Bronchial epithelial cell (primary cell): ENCODE data around the gene EML6. TPM values are rescaled to one million over a fixed set of nuclear protein-coding genes. Genes with fewer than 3 reads are reported as not detected.

Source experiments
- DNase-seq: peaks from one replicate; pipeline ENCODE4 v3.0.0-alpha.2; 2010; ENCODE audit warnings: low read depth
- FAIRE-seq: peaks from 2 replicates; lab custom pipeline; 2011; peaks lifted over from hg19 to GRCh38; lab: Jason Lieb, UNC
- H3K27me3 ChIP-seq: 2 replicates; pipeline ENCODE4 v1.5.1; 2011; ENCODE audit warnings: low read length; ENCODE audit not compliant: control insufficient read depth, insufficient read depth
- H3K36me3 ChIP-seq: 2 replicates; pipeline ENCODE4 v1.5.1; 2011; ENCODE audit warnings: low read length; ENCODE audit not compliant: control insufficient read depth, insufficient read depth
- H3K4me3 ChIP-seq: 2 replicates; pipeline ENCODE4 v1.5.1; 2011; ENCODE audit warnings: mild to moderate bottlenecking, low read depth, low read length, control low read depth
- CTCF ChIP-seq: IDR thresholded peaks from 2 replicates; pipeline ENCODE4 v1.5.1; 2011; ENCODE audit warnings: mild to moderate bottlenecking, moderate library complexity, low read length, control low read depth, inconsistent platforms; ENCODE audit not compliant: insufficient read depth, severe bottlenecking
- total RNA-seq: library from RNA; depleted of rRNA; stranded (reverse); fragments of >200 nt; gene quantifications from 2 replicates; pipeline ENCODE4 v1.2.1, GENCODE V29; 2014

Gene EML6
- total RNA-seq, 1 donor from 2014 or later, result 0.53 TPM

GRCh38 chr2:54912893-54913292 is 189.4 kb downstream of the EML6 start:
- TF ChIP-seq CTCF, result no peak
- H3K4me3 ChIP-seq, result no peak overlapping the region
- FAIRE-seq, result no peak
- DNase-seq, result no peak
- H3K27me3 ChIP-seq, result no peaks in the 10 kb centered on the region
- H3K36me3 ChIP-seq, result no peaks in the 10 kb centered on the region

- Histone ChIP-seq H3K4me3 (no peak overlapping the region), H3K27me3 (no peaks in the 10 kb centered on the region), H3K36me3 (no peaks in the 10 kb centered on the region)
- no peak for DNase-seq
- no peak for TF ChIP-seq CTCF
- no peak for FAIRE-seq
These were observed 191.2 kb downstream of the EML6 start for GRCh38 chr2:54914637-54915036.

GRCh38 chr2:54915101-54915500 is 191.6 kb downstream of the EML6 start:
- no peak for TF ChIP-seq CTCF
- no peak for FAIRE-seq
- Histone ChIP-seq H3K36me3 (no peaks in the 10 kb centered on the region), H3K27me3 (no peaks in the 10 kb centered on the region), H3K4me3 (no peak overlapping the region)
- no peak for DNase-seq

- DNase-seq, result no peak
- no peak for FAIRE-seq
- Histone ChIP-seq H3K4me3 (no peak overlapping the region), H3K27me3 (no peaks in the 10 kb centered on the region), H3K36me3 (no peaks in the 10 kb centered on the region)
- no peak for TF ChIP-seq CTCF
These were observed 193.2 kb downstream of the EML6 start for GRCh38 chr2:54916637-54917036.

- no peak for TF ChIP-seq CTCF
- no peak for FAIRE-seq
- Histone ChIP-seq H3K4me3 (no peak overlapping the region), H3K27me3 (no peaks in the 10 kb centered on the region), H3K36me3 (no peaks in the 10 kb centered on the region)
- no peak for DNase-seq
These were observed 195.3 kb downstream of the EML6 start for GRCh38 chr2:54918647-54919280.

GRCh38 chr2:54920660-54921059 is 197.2 kb downstream of the EML6 start:
- no peaks in the 10 kb centered on the region for H3K36me3 ChIP-seq
- H3K27me3 ChIP-seq, result no peaks in the 10 kb centered on the region
- no peak for DNase-seq
- no peak for TF ChIP-seq CTCF
- no peak for FAIRE-seq
- H3K4me3 ChIP-seq, result no peak overlapping the region
